ENCODE results near the gene NR2F1.

The NR2F1 gene

DNA sequence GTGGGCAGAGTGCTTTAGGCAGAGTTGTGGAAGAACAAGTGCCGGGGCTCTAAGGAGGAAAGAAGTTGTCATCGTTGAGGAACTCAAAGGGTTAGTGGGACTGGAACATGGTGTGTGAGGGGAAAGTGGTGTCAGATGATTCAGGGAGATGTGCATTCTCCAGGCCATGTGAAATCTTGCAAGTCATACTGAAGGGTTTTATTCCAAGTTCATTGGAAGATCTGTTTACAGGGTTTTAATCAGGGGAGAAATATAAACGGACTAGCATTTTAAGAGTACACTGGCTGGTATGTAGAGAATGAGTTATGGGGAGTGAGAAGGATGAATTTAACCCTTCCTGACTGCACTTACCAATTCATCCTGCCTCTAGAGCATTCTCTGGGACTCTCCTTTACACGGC lies 49.3 kb downstream of the NR2F1 start:
- TF ChIP-seq, protein P1, sequence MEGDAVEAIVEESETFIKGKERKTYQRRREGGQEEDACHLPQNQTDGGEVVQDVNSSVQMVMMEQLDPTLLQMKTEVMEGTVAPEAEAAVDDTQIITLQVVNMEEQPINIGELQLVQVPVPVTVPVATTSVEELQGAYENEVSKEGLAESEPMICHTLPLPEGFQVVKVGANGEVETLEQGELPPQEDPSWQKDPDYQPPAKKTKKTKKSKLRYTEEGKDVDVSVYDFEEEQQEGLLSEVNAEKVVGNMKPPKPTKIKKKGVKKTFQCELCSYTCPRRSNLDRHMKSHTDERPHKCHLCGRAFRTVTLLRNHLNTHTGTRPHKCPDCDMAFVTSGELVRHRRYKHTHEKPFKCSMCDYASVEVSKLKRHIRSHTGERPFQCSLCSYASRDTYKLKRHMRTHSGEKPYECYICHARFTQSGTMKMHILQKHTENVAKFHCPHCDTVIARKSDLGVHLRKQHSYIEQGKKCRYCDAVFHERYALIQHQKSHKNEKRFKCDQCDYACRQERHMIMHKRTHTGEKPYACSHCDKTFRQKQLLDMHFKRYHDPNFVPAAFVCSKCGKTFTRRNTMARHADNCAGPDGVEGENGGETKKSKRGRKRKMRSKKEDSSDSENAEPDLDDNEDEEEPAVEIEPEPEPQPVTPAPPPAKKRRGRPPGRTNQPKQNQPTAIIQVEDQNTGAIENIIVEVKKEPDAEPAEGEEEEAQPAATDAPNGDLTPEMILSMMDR (IDR thresholded peaks at IDR 0.05; ENCODE audit: low read depth, low read length): no peak
- TF ChIP-seq POLR2A (IDR thresholded peaks at IDR 0.05; ENCODE audit: extremely low read depth, insufficient read length): no peak
- TF ChIP-seq, protein P2, sequence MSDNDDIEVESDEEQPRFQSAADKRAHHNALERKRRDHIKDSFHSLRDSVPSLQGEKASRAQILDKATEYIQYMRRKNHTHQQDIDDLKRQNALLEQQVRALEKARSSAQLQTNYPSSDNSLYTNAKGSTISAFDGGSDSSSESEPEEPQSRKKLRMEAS (IDR thresholded peaks at IDR 0.05; ENCODE audit: low read depth, low read length): no peak
- no peak for TF ChIP-seq MYC (IDR thresholded peaks at IDR 0.05; ENCODE audit: low read depth, low read length)
- no peak for DNase-seq (ENCODE audit: low read depth)
- H3K4me3 ChIP-seq (ENCODE audit: low read depth, low read length): no peak overlapping the region

DNA sequence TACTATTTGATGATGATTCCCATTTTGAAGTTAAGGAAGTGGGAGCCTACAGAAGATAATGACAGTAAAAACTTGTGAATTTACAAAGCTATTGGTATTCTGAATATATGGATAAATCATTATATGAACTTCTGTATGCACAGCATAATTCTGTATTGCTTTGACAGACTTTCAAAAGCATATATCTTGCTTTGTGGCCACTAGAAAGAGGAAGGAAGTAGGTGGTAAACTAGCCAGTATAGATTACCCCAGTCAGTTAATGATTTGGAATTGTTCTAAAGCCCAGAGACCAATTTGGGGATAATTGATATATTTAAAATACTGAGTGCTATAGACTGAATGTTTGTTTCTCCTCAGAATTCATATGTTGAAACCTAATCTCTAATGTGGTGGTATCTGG lies 53.0 kb downstream of the NR2F1 start:
- peak; percentile 29 for DNase-seq (ENCODE audit: low read depth)
- TF ChIP-seq, protein P2 (IDR thresholded peaks at IDR 0.05; ENCODE audit: low read depth, low read length): no peak
- TF ChIP-seq, protein P1 (IDR thresholded peaks at IDR 0.05; ENCODE audit: low read depth, low read length): no peak
- TF ChIP-seq MYC (IDR thresholded peaks at IDR 0.05; ENCODE audit: low read depth, low read length) (no peak), POLR2A (IDR thresholded peaks at IDR 0.05; ENCODE audit: extremely low read depth, insufficient read length) (no peak)

DNA sequence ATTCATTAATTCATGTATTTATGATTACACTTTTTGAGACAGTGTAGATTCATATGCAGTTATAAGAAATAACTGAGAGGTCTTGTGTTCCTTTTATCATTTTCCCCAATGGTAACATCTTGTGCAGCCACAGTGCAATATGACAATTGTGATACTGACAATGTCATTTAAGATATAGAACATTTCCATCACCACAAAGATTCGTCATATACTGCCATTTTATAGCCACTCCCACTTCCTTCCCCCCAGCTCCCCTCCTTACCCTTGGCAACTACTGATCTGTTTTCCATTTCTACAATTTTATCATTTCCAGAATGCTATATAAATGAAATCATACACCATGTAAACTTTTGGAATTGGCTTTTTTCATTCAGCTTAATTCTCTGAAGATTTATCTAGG lies 53.8 kb downstream of the NR2F1 start:
- DNase-seq (ENCODE audit: low read depth): no peak
- H3K4me3 ChIP-seq (ENCODE audit: low read depth, low read length): no peak overlapping the region
- TF ChIP-seq MYC (IDR thresholded peaks at IDR 0.05; ENCODE audit: low read depth, low read length): no peak
- TF ChIP-seq, protein P2 (IDR thresholded peaks at IDR 0.05; ENCODE audit: low read depth, low read length): no peak
- no peak for TF ChIP-seq POLR2A (IDR thresholded peaks at IDR 0.05; ENCODE audit: extremely low read depth, insufficient read length)
- TF ChIP-seq, protein P1 (IDR thresholded peaks at IDR 0.05; ENCODE audit: low read depth, low read length): no peak

More for the DNA sequence above, 53.0 kb downstream of the NR2F1 start:
- H3K4me3 ChIP-seq (ENCODE audit: low read depth, low read length): no peak overlapping the region

DNA sequence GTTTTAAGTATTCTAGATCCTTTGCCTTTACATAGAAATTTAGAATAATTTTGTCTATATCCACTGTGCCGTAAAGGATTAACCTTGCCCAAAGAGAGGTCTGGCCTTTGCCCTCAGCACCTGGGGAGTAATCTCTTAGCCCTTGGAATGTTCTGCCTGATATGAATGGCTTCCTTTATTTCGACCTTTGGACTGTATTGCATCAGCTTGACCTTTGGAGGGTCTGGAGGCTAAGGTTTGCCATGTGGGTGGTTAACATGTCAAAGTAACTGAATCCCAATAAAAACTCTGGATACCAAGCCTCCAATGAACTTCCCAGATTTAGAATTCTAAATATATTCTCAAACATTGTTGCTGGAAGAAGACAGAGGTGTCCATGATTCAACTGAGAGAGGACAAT lies 54.7 kb downstream of the NR2F1 start:
- TF ChIP-seq, protein P1 (IDR thresholded peaks at IDR 0.05; ENCODE audit: low read depth, low read length): no peak
- TF ChIP-seq, protein P2 (IDR thresholded peaks at IDR 0.05; ENCODE audit: low read depth, low read length): no peak
- TF ChIP-seq MYC (IDR thresholded peaks at IDR 0.05; ENCODE audit: low read depth, low read length): no peak
- TF ChIP-seq POLR2A (IDR thresholded peaks at IDR 0.05; ENCODE audit: extremely low read depth, insufficient read length): no peak
- no peak overlapping the region for H3K4me3 ChIP-seq (ENCODE audit: low read depth, low read length)
- no peak for DNase-seq (ENCODE audit: low read depth)

DNA sequence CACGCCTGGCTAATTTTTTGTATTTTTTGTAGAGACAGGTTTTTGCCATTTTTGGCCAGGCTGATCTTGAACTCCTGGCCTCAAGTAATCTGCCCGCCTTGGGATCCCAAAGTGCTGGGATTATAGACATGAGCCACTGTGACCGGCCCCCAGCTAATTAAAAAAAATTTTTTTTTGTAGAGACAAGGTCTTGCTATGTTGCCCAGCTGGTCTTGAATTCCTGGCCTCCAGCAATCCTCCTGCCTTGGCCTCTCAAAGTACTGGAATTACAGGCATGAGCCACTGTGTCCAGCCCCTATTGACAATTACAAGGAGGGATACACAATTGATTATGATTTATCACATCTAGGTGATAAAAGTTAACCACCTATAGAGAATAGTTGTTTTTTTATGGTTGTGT lies 59.5 kb downstream of the NR2F1 start:
- H3K4me3 ChIP-seq (ENCODE audit: low read depth, low read length): no peak overlapping the region
- TF ChIP-seq, protein P1 (IDR thresholded peaks at IDR 0.05; ENCODE audit: low read depth, low read length): no peak
- no peak for TF ChIP-seq POLR2A (IDR thresholded peaks at IDR 0.05; ENCODE audit: extremely low read depth, insufficient read length)
- TF ChIP-seq, protein P2 (IDR thresholded peaks at IDR 0.05; ENCODE audit: low read depth, low read length): no peak
- no peak for TF ChIP-seq MYC (IDR thresholded peaks at IDR 0.05; ENCODE audit: low read depth, low read length)
- DNase-seq (ENCODE audit: low read depth): no peak

Measured in NB4 (cell line).